ENCODE data around the gene HOXD10.

DNA sequence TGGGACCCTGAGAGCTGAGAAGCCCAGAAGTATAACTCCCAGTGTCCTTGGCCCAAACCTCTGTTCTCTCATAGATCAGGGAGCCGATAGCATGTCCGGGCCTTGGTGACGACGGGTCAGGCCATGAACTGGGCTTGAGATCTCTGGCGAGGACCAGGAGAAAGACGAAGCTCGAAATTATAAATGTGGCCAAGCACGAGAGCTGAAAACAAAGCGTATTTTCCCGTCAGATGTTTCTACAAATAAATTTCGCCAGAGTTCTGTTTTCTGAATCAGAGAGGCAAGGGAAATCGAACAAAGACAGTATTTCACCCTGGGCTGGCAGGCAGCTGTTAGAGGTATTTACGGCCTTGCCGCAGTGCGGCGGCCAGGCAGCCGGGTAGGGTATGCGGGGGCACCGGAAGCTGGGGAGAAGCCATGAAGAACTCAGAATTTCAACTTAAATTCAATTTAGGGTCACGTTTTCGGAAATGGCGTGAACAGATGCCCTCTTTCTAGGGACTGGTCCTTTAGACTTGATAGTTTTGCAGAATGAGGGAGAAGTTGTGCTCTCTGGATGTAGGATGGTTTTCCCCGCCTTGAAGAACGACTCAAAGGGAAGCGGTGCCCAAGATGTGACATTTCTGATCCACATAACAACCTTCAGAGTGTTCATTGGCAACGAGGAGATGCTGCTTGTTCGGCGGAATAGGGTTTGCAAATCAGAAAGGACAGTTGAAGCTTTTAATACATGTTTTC, 22.5 kb downstream of the HOXD10 start:
- TF ChIP-seq EZH2phosphoT487 (IDR thresholded peaks at IDR 0.05; ENCODE audit: insufficient read depth, low read depth): no peak
- TF ChIP-seq EZH2 (IDR thresholded peaks at IDR 0.05; ENCODE audit: insufficient read depth, poor library complexity, severe bottlenecking): no peak

All from GM23248 (cell line).